Measurements from ENCODE around the gene MAST4. TPM values are rescaled to one million over a fixed set of nuclear protein-coding genes. Genes with fewer than 3 reads are reported as not detected.

The MAST4 gene
- total RNA-seq, 4 donors from 2014 or later = 19.5 to 44.1 (median 24.1) TPM

DNA sequence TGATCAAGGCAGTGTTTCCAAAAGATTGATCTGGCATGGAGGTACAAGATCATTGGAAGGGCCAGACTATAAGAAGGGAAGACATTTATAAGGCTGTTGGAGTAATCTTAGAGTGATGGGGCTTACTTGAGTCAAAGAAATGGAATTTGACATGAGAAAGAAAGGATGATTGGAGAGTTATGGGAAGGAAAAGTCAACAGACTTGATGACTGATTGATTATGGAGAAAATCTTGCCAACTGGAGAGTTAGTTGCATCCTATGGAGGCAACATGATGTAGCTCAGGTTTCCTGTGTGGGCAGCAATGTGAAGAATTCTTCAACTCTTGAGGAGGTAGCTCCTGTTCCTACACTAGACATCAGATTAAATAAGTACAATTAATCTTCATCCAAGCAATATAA lies 10.9 kb upstream of the MAST4 start:
- Histone ChIP-seq H3K4me3 (no peak overlapping the region), H3K27ac (no peak overlapping the region), H3K4me1 (no peaks in the 10 kb centered on the region), H3K36me3 (no peaks in the 10 kb centered on the region), H3K9me3 (no peaks in the 10 kb centered on the region), H3K27me3 (no peaks in the 10 kb centered on the region)
- TF ChIP-seq EP300 (IDR thresholded peaks at IDR 0.05) = no peak
- TF ChIP-seq POLR2A (IDR thresholded peaks at IDR 0.05) = no peak
- TF ChIP-seq, protein P1, sequence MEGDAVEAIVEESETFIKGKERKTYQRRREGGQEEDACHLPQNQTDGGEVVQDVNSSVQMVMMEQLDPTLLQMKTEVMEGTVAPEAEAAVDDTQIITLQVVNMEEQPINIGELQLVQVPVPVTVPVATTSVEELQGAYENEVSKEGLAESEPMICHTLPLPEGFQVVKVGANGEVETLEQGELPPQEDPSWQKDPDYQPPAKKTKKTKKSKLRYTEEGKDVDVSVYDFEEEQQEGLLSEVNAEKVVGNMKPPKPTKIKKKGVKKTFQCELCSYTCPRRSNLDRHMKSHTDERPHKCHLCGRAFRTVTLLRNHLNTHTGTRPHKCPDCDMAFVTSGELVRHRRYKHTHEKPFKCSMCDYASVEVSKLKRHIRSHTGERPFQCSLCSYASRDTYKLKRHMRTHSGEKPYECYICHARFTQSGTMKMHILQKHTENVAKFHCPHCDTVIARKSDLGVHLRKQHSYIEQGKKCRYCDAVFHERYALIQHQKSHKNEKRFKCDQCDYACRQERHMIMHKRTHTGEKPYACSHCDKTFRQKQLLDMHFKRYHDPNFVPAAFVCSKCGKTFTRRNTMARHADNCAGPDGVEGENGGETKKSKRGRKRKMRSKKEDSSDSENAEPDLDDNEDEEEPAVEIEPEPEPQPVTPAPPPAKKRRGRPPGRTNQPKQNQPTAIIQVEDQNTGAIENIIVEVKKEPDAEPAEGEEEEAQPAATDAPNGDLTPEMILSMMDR (IDR thresholded peaks at IDR 0.05) = no peak
- DNase-seq (ENCODE audit: low spot score in 2 of 2) = no peak

DNA sequence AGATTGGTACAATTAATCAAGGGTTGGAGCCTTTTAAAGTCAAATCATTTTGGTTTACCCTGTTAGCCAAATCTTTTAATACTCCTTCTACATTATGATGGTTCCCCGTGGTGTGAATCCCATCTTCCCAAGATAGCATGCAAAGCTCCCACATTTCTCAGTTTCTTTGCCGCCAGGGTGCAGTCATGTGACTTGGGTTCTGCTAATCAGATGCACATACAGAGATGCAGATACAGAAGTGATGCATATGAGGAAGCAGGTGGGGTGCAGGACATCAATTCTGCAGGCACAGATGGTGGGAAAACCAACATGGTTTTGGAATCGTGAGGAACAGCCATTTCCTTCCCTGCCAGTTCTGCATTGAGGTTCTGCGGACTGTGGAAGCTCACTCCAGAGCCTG lies 8.4 kb upstream of the MAST4 start:
- Histone ChIP-seq H3K4me3 (no peak overlapping the region), H3K27ac (no peak overlapping the region), H3K9me3 (no peaks in the 10 kb centered on the region), H3K4me1 (no peaks in the 10 kb centered on the region), H3K27me3 (peaks cover 0 to 4% of the 10 kb centered on the region in 2 donors), H3K36me3 (no peaks in the 10 kb centered on the region)
- DNase-seq (ENCODE audit: low spot score in 2 of 2) = no peak
- TF ChIP-seq POLR2A (IDR thresholded peaks at IDR 0.05) = no peak
- TF ChIP-seq, protein P1 (IDR thresholded peaks at IDR 0.05) = no peak
- TF ChIP-seq EP300 (IDR thresholded peaks at IDR 0.05) = no peak
- WGBS, 2 donors = 77 to 86% methylated on average over 4 of the region's 4 CpGs

DNA sequence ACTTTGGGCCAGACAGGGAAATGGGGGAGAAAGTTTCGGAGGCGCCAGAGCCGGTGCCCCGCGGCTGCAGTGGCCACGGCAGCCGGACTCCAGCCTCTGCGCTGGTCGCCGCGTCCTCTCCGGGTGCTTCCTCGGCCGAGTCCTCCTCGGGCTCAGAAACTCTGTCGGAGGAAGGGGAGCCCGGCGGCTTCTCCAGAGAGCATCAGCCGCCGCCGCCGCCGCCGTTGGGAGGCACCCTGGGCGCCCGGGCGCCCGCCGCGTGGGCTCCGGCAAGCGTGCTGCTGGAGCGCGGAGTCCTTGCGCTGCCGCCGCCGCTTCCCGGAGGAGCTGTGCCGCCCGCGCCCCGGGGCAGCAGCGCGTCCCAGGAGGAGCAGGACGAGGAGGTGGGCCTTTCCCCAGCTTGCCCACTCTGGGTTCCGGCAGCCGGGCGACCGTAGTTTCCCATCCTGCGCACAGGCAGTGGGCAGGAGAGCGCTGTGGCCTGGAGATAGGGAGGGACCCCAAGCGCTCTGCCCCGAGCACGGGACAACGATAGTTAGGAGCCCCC lies 516 bp downstream of the MAST4 start:
- Histone ChIP-seq H3K27me3 (peaks cover 0 to 59% of the 10 kb centered on the region in 2 donors), H3K9me3 (no peaks in the 10 kb centered on the region), H3K36me3 (no peaks in the 10 kb centered on the region), H3K4me1 (peaks cover 0 to 28% (median 11%) of the 10 kb centered on the region in 4 donors), H3K27ac (peak overlapping the region in 2 of 4 donors; percentile 20 to 26), H3K4me3 (peak overlapping the region; percentile 44 to 79 (median 66))
- 0 to 1% methylated on average over 18 to 41 of the region's 56 CpGs for WGBS, 2 donors
- TF ChIP-seq POLR2A (IDR thresholded peaks at IDR 0.05) (no peak), EP300 (IDR thresholded peaks at IDR 0.05) (no peak)
- TF ChIP-seq, protein P1 (IDR thresholded peaks at IDR 0.05) = no peak
- no peak for DNase-seq (ENCODE audit: low spot score in 2 of 2)

DNA sequence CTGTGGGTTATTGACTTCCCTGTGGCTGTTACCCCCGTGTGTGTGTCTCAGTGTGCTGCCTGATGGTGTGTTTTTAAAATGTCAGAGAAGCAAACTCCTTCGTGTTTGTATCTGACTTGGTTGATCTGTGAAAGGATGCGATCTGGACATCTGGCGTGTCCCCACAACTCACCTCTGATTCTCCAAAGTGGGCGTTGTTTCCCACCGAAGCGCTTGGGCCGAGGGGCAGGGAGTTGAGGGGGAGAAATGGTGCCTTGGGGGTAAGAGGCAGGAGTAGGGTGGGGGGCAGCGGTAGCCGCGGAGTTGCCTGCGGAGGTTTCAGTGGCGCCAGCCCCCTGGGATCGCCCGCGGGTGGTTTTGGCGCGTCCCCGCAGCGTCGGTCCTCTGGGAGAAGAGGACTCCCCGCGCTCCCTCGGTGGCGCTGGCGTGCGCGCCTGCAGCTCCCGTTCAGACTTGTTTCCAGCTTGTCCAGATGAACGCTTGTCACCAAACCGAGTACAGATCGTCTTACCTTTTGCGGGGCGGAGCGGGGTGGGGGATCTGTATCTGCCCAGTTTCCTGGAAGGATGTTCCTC lies 1.1 kb downstream of the MAST4 start:
- Histone ChIP-seq H3K9me3 (no peaks in the 10 kb centered on the region), H3K27ac (peak overlapping the region in 1 of 4 donors; percentile 20), H3K4me3 (peak overlapping the region; percentile 44 to 79 (median 66)), H3K36me3 (no peaks in the 10 kb centered on the region), H3K27me3 (peaks cover 0 to 59% of the 10 kb centered on the region in 2 donors), H3K4me1 (peaks cover 0 to 28% (median 11%) of the 10 kb centered on the region in 4 donors)
- TF ChIP-seq, protein P1 (IDR thresholded peaks at IDR 0.05) = no peak
- no peak for TF ChIP-seq EP300 (IDR thresholded peaks at IDR 0.05)
- TF ChIP-seq POLR2A (IDR thresholded peaks at IDR 0.05) = no peak
- no peak for DNase-seq (ENCODE audit: low spot score in 2 of 2)
- 1% methylated on average over 26 to 30 of the region's 35 CpGs for WGBS, 2 donors

DNA sequence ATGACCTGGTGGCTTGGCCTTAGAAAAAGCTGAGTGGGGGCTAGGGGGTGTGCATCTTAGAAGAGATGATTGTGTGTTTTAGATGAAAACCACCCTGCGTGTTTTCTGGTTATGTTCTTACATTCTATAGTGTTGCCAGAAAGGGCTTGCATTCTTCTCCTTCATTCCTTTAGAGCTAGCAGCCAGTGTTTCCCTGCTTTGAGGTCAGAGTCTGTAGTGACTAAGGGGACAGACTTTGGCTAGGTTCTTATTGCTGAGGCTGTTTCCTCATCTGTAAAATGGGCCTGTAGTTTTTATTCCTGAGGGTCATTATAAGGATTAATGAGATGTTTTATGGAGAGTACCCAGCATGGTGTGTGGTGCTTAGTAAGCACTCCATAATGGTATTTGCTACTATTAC lies 6.4 kb downstream of the MAST4 start:
- peaks cover 0 to 40% of the 10 kb centered on the region in 2 donors for H3K27me3 ChIP-seq
- no peaks in the 10 kb centered on the region for H3K36me3 ChIP-seq
- WGBS, 2 donors = 54 to 57% methylated on average over 1 of the region's 1 CpG
- DNase-seq (ENCODE audit: low spot score in 2 of 2) = no peak
- H3K9me3 ChIP-seq = no peaks in the 10 kb centered on the region
- peaks cover 0 to 9% (median 1%) of the 10 kb centered on the region in 4 donors for H3K4me1 ChIP-seq
- TF ChIP-seq EP300 (IDR thresholded peaks at IDR 0.05) (no peak), POLR2A (IDR thresholded peaks at IDR 0.05) (no peak)
- TF ChIP-seq, protein P1 (IDR thresholded peaks at IDR 0.05) = no peak
- H3K4me3 ChIP-seq = no peak overlapping the region
- H3K27ac ChIP-seq = no peak overlapping the region

Measured in tibial nerve (tissue), 4 donors.